HG02588 (cell line): ENCODE measurements around the gene TRIM51G.
"Not testable (repeated sequence)": the region's sequence is repeated elsewhere in the genome, so short reads cannot be mapped to it uniquely, and the experiment has no call there.

Experiments
- ATAC-seq: cut with Tn5 transposase; IDR thresholded peaks from one replicate; pipeline ENCODE4 v1.9.1; 2021; ENCODE audit warnings: mild to moderate bottlenecking, moderate library complexity; ENCODE audit not compliant: unreplicated experiment

TRIM51G gene, protein sequence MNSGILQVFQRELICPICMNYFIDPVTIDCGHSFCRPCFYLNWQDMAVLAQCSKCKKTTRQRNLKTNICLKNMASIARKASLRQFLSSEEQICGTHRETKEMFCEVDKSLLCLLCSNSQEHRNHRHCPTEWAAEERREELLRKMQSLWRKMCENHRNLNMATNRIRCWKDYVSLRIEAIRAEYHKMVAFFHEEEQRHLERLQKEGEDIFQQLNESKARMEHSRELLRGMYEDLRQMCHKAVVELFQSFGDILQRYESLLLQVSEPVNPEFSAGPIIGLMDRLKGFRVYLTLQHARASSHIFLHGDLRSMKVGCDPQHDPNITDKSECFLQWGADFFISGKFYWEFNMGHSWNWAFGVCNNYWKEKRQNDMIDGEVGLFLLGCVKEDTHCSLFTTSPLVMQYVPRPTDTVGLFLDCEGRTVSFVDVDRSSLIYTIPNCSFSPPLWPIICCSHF

DNA sequence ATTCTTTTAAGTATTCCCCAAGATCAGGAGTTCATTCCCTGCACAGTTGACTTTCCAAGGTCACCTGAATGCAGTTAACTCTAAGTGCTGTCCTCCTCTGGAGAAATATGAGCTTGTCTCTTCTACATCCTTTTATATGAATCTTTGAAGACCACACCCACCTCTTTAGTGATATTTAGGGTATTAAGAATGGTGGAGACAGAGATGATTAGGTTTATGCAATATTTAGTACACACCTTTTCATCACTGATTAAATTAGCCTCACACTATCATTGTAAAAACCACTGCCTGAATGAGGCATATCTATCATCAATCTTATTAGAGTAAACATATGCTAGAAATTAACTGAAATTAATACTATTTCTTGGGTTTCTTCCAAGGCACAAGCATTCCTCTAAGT, at the start of gene TRIM51G:
TRIM51G (minus strand) TSS at position 101 of the 400 bp plus-strand sequence. CDS start 2,190 bp downstream, outside the sequence.
- ATAC-seq: not testable (repeated sequence)

DNA sequence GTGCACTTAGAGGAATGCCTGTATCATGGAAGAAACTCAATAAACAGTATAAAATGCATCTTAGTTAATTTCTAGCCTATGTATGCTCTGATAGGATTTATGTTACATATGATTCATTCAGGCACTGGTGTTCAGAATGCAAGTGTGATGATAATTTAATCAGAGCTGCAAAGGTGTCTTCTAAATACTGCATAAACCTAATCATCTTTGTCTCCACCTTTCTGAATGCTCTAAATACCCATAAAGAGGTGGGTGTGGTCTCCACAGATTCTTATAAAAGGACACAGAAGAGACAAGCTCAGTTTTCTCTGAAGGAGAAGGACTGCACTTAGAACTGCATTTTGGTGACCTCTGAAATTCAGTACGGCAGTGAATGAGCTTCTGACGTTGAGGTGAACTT, 44.8 kb upstream of the TRIM51G start, which contains the start of gene TRIM49B:
TRIM49B (plus strand) TSS at position 301 of the 400 bp plus-strand sequence. CDS start 2,777 bp downstream, outside the sequence.
- not testable (repeated sequence) for ATAC-seq

GRCh38 chr11:48968592-48968991, 15.1 kb downstream of the TRIM51G start:
- ATAC-seq: not testable (repeated sequence)

- not testable (repeated sequence) for ATAC-seq
Observed at GRCh38 chr11:48955315-48956049, 28.2 kb downstream of the TRIM51G start.

DNA sequence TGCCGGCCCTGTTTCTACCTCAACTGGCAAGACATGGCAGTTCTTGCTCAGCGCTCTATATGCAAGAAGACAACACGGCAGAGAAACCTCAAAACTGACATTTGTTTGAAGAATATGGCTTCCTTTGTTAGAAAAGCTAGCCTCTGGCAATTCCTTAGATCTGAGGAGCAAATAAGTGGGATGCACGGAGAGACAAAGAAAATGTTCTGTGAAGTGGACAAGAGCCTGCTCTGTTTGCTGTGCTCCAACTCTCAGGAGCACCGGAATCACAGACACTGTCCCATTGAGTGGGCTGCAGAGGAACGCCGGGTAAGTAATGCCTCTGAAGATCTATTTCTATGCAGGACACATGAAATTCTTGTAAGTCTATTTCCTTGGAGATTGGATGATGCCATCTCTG, 37.9 kb downstream of the TRIM51G start:
- ATAC-seq: not testable (repeated sequence)
